ENCODE results near the gene SYNE2. TPM values are rescaled to one million over a fixed set of nuclear protein-coding genes. Genes with fewer than 3 reads are reported as not detected.

The SYNE2 gene
- total RNA-seq, 1 donor from 2014 or later: 88.6 TPM

GRCh38 chr14:63952933-63953437 lies 100.2 kb downstream of the SYNE2 start:
- no peak for DNase-seq (ENCODE audit: low spot score)

- peak; percentile 4 for DNase-seq (ENCODE audit: low spot score)
These were observed 103.5 kb downstream of the SYNE2 start for GRCh38 chr14:63956326-63956725.

GRCh38 chr14:63960926-63961567 lies 108.2 kb downstream of the SYNE2 start:
- DNase-seq (ENCODE audit: low spot score): peak; percentile 34

- no peak for DNase-seq (ENCODE audit: low spot score)
These were observed 110.1 kb downstream of the SYNE2 start for GRCh38 chr14:63962906-63963305.

GRCh38 chr14:63963439-63963838 lies 110.6 kb downstream of the SYNE2 start:
- no peak for DNase-seq (ENCODE audit: low spot score)

GRCh38 chr14:63964113-63964512 lies 111.3 kb downstream of the SYNE2 start:
- DNase-seq (ENCODE audit: low spot score): no peak

GRCh38 chr14:63966407-63966806 lies 113.6 kb downstream of the SYNE2 start:
- no peak for DNase-seq (ENCODE audit: low spot score)

GRCh38 chr14:63972323-63972932 lies 119.6 kb downstream of the SYNE2 start:
- DNase-seq (ENCODE audit: low spot score): no peak

- DNase-seq (ENCODE audit: low spot score): no peak
These were observed 121.4 kb downstream of the SYNE2 start for GRCh38 chr14:63974176-63974575.

GRCh38 chr14:63981569-63981968 lies 128.8 kb downstream of the SYNE2 start:
- DNase-seq (ENCODE audit: low spot score): no peak

GRCh38 chr14:63982156-63982555 lies 129.4 kb downstream of the SYNE2 start:
- no peak for DNase-seq (ENCODE audit: low spot score)

GRCh38 chr14:63982629-63983028 lies 129.8 kb downstream of the SYNE2 start:
- DNase-seq (ENCODE audit: low spot score): no peak

GRCh38 chr14:63986789-63987533 lies 134.2 kb downstream of the SYNE2 start:
- DNase-seq (ENCODE audit: low spot score): peak; percentile 52

GRCh38 chr14:63988579-63988978 lies 135.8 kb downstream of the SYNE2 start:
- DNase-seq (ENCODE audit: low spot score): no peak

GRCh38 chr14:63991833-63992232 lies 139.0 kb downstream of the SYNE2 start:
- DNase-seq (ENCODE audit: low spot score): no peak

GRCh38 chr14:63992858-63993257 lies 140.1 kb downstream of the SYNE2 start:
- peak; percentile 23 for DNase-seq (ENCODE audit: low spot score)

- no peak for DNase-seq (ENCODE audit: low spot score)
These were observed 141.2 kb downstream of the SYNE2 start for GRCh38 chr14:63993992-63994391.

- DNase-seq (ENCODE audit: low spot score): no peak
These were observed 142.5 kb downstream of the SYNE2 start for GRCh38 chr14:63995285-63995684.

GRCh38 chr14:63996016-63996415 lies 143.2 kb downstream of the SYNE2 start:
- DNase-seq (ENCODE audit: low spot score): no peak

GRCh38 chr14:63996625-63997220 lies 143.9 kb downstream of the SYNE2 start:
- no peak for DNase-seq (ENCODE audit: low spot score)

- no peak for DNase-seq (ENCODE audit: low spot score)
These were observed 147.9 kb downstream of the SYNE2 start for GRCh38 chr14:64000749-64001148.

- DNase-seq (ENCODE audit: low spot score): no peak
These were observed 153.0 kb downstream of the SYNE2 start for GRCh38 chr14:64005822-64006221.
